CD8-positive, alpha-beta memory T cell (primary cell): ENCODE results near the gene UQCRH. TPM values are rescaled to one million over a fixed set of nuclear protein-coding genes. Genes with fewer than 3 reads are reported as not detected.
A peak's percentile ranks its signal among the peaks of the same experiment; 100 is the strongest.

Source experiments
- CTCF ChIA-PET: fragments of 350-600 bp; sonication (Branson Sonifier 250); formaldehyde crosslinking; loops from one replicate; lab custom pipeline; 2021; ENCODE audit warnings: antibody characterized with exemption; lab: Charles Lee
- POLR2A ChIA-PET: fragments of 350-600 bp; sonication (Branson Sonifier 250); formaldehyde crosslinking; loops from one replicate; lab custom pipeline; 2021; ENCODE audit warnings: antibody characterized with exemption; lab: Charles Lee
- DNase-seq, 5 donors: peaks; one replicate each; pipeline versions ENCODE4 v3.0.0 to v3.0.0-alpha.2; 2020 to 2022; ENCODE audit warnings: mixed read lengths in 1 of 5
- H3K27ac ChIP-seq: one replicate; pipeline ENCODE4 v1.7.0; 2013; ENCODE audit warnings: low read depth, mild to moderate bottlenecking, low read length, moderate library complexity
- H3K27me3 ChIP-seq: 2 replicates; pipeline ENCODE4 v1.7.0; 2013; ENCODE audit warnings: low read length, mild to moderate bottlenecking; ENCODE audit not compliant: insufficient read depth, poor library complexity, severe bottlenecking
- H3K36me3 ChIP-seq: 2 replicates; pipeline ENCODE4 v1.7.0; 2013; ENCODE audit warnings: mild to moderate bottlenecking, low read length, moderate library complexity; ENCODE audit not compliant: insufficient read depth
- H3K4me1 ChIP-seq: 2 replicates; pipeline ENCODE4 v1.7.0; 2013; ENCODE audit warnings: mild to moderate bottlenecking, low read length, moderate library complexity; ENCODE audit not compliant: insufficient read depth
- H3K4me3 ChIP-seq: 2 replicates; pipeline ENCODE4 v1.7.0; 2013; ENCODE audit warnings: mild to moderate bottlenecking, low read length
- H3K9me3 ChIP-seq: 2 replicates; pipeline ENCODE4 v1.7.0; 2013; ENCODE audit warnings: mild to moderate bottlenecking, low read length
- H3K27ac Mint-ChIP-seq, 8 donors: one replicate each; pipeline ENCODE4 v1.8.0; 2020 to 2021; ENCODE audit warnings: mixed read lengths in 8 of 8, mild to moderate bottlenecking in 6 of 8, inconsistent platforms in 3 of 8, moderate library complexity in 3 of 8
- H3K27me3 Mint-ChIP-seq, 2 donors: one replicate each; pipeline ENCODE4 v1.8.0; 2020 to 2021; ENCODE audit warnings: mixed read lengths in 2 of 2, mild to moderate bottlenecking in 1 of 2, moderate library complexity in 1 of 2
- H3K36me3 Mint-ChIP-seq, 3 donors: one replicate each; pipeline ENCODE4 v1.8.0; 2020 to 2021; ENCODE audit warnings: mixed read lengths in 3 of 3, inconsistent platforms in 1 of 3, mild to moderate bottlenecking in 1 of 3
- H3K4me1 Mint-ChIP-seq, 3 donors: one replicate each; pipeline ENCODE4 v1.8.0; 2020 to 2021; ENCODE audit warnings: mixed read lengths in 3 of 3, inconsistent platforms in 1 of 3, mild to moderate bottlenecking in 1 of 3
- H3K4me3 Mint-ChIP-seq, 7 donors: one replicate each; pipeline ENCODE4 v1.8.0; 2020 to 2021; ENCODE audit warnings: mixed read lengths in 7 of 7, mild to moderate bottlenecking in 6 of 7, moderate library complexity in 4 of 7, inconsistent platforms in 2 of 7
- H3K9me3 Mint-ChIP-seq, 5 donors: one replicate each; pipeline ENCODE4 v1.8.0; 2020 to 2022; ENCODE audit warnings: mixed read lengths in 5 of 5, mild to moderate bottlenecking in 3 of 5, moderate library complexity in 2 of 5, inconsistent platforms in 1 of 5
- polyA plus RNA-seq: library from polyadenylated mRNA; unstranded; fragments of 300-500 nt; fragmentation: Illumina TruSeq; gene quantifications from one replicate; pipeline ENCODE4 v1.2.3, GENCODE V29; 2021
- total RNA-seq, 2 experiments: library from RNA; stranded (reverse); gene quantifications; one replicate each; pipeline ENCODE4 v1.2.3, GENCODE V29; 2021

Gene UQCRH
- total RNA-seq (100 to 1,000 TPM; 371 to 394 TPM), polyA plus RNA-seq (278 TPM)

GRCh38 chr1:46303038-46303871, at the start of gene UQCRH, which contains the start of gene LRRC41:
Gene UQCRH, plus strand, starts transcription at chr1:46303698. Its CDS starts 69 bp downstream, at chr1:46303767.
Gene LRRC41, minus strand, starts transcription at chr1:46303616. Its CDS starts 294 bp downstream, at chr1:46303322.
- H3K4me1 Mint-ChIP-seq: peaks cover 41 to 73% (median 51%) of the 10 kb centered on the region in 3 donors
- peak within 1 kb of the TSS; percentile 94 to 99 (median 98) for H3K4me3 Mint-ChIP-seq
- peaks cover 0 to 31% (median 0%) of the 10 kb centered on the region in 3 donors for H3K36me3 Mint-ChIP-seq
- Histone ChIP-seq H3K27ac (peak within 1 kb of the TSS; percentile 91), H3K36me3 (no peaks in the 10 kb centered on the region), H3K27me3 (no peaks in the 10 kb centered on the region), H3K4me3 (peak within 1 kb of the TSS; percentile 94), H3K9me3 (no peaks in the 10 kb centered on the region), H3K4me1 (peaks cover 44% of the 10 kb centered on the region)
- peak within 1 kb of the TSS; percentile 97 to 100 (median 97) for H3K27ac Mint-ChIP-seq
- DNase-seq: peak; percentile 87 to 94 (median 92)
- ChIA-PET POLR2A (interaction anchor here (0.7 to 1.9 kb wide), 5 partner anchors 13 to 301 kb away, joined by 3 to 12 read pairs (median 3); partner anchors contain the start of genes MKNK1, NSUN4 and RAD54L), CTCF (interaction anchor here (1.2 to 2.8 kb wide), 6 partner anchors 13 to 58 kb away, joined by 4 to 21 read pairs (median 5); partner anchors contain the start of genes NSUN4 and RAD54L)
- H3K27me3 Mint-ChIP-seq: no peaks in the 10 kb centered on the region
- H3K9me3 Mint-ChIP-seq: no peaks in the 10 kb centered on the region

- Mint-ChIP-seq H3K9me3 (no peaks in the 10 kb centered on the region), H3K36me3 (peaks cover 0 to 3% (median 0%) of the 10 kb centered on the region in 3 donors), H3K27me3 (peaks cover 0 to under 1% of the 10 kb centered on the region in 2 donors), H3K4me1 (no peaks in the 10 kb centered on the region), H3K4me3 (no peak overlapping the region), H3K27ac (peak overlapping the region in 2 of 8 donors; percentile 70 to 76)
- ChIA-PET CTCF (interaction anchor here (1.0 to 1.3 kb wide), 2 partner anchors 10 to 17 kb away, joined by 3 to 4 read pairs; no protein-coding TSS in a partner anchor), POLR2A (no interaction called here)
- Histone ChIP-seq H3K27ac (no peak overlapping the region), H3K4me3 (no peak overlapping the region), H3K9me3 (no peaks in the 10 kb centered on the region), H3K27me3 (no peaks in the 10 kb centered on the region), H3K36me3 (no peaks in the 10 kb centered on the region), H3K4me1 (no peaks in the 10 kb centered on the region)
- no peak for DNase-seq
Measured at GRCh38 chr1:46254668-46255067, 48.8 kb upstream of the UQCRH start.

- no peaks in the 10 kb centered on the region for H3K4me1 Mint-ChIP-seq
- no peak overlapping the region for H3K27ac Mint-ChIP-seq
- ChIA-PET CTCF (no interaction called here), POLR2A (no interaction called here)
- no peaks in the 10 kb centered on the region for H3K9me3 ChIP-seq
- H3K9me3 Mint-ChIP-seq: no peaks in the 10 kb centered on the region
- no peaks in the 10 kb centered on the region for H3K27me3 ChIP-seq
- H3K27ac ChIP-seq: no peak overlapping the region
- no peak overlapping the region for H3K4me3 ChIP-seq
- H3K36me3 ChIP-seq: no peaks in the 10 kb centered on the region
- DNase-seq: no peak
- no peak overlapping the region for H3K4me3 Mint-ChIP-seq
- H3K36me3 Mint-ChIP-seq: peaks cover 0 to 3% (median 0%) of the 10 kb centered on the region in 3 donors
- peaks cover 0 to 3% of the 10 kb centered on the region in 2 donors for H3K27me3 Mint-ChIP-seq
- H3K4me1 ChIP-seq: no peaks in the 10 kb centered on the region
Measured at GRCh38 chr1:46256523-46256922, 47.0 kb upstream of the UQCRH start.

- H3K4me3 ChIP-seq: no peak overlapping the region
- Mint-ChIP-seq H3K9me3 (no peaks in the 10 kb centered on the region), H3K27ac (no peak overlapping the region), H3K36me3 (no peaks in the 10 kb centered on the region), H3K4me3 (no peak overlapping the region), H3K27me3 (peaks cover 0 to 3% of the 10 kb centered on the region in 2 donors), H3K4me1 (no peaks in the 10 kb centered on the region)
- H3K27me3 ChIP-seq: no peaks in the 10 kb centered on the region
- CTCF ChIA-PET: interaction anchor here (1.2 kb wide), 1 partner anchor 14 kb away, joined by 3 read pairs; no protein-coding TSS in a partner anchor
- no peak overlapping the region for H3K27ac ChIP-seq
- no peaks in the 10 kb centered on the region for H3K4me1 ChIP-seq
- no peaks in the 10 kb centered on the region for H3K36me3 ChIP-seq
- DNase-seq: no peak
- POLR2A ChIA-PET: no interaction called here
- H3K9me3 ChIP-seq: no peaks in the 10 kb centered on the region
Measured at GRCh38 chr1:46262508-46262907, 41.0 kb upstream of the UQCRH start.

GRCh38 chr1:46263146-46263545, 40.4 kb upstream of the UQCRH start:
- CTCF ChIA-PET: interaction anchor here (1.2 kb wide), 1 partner anchor 14 kb away, joined by 3 read pairs; no protein-coding TSS in a partner anchor
- H3K27ac Mint-ChIP-seq: no peak overlapping the region
- no peaks in the 10 kb centered on the region for H3K36me3 ChIP-seq

GRCh38 chr1:46268578-46268977, 34.9 kb upstream of the UQCRH start:
- H3K36me3 Mint-ChIP-seq: peaks cover 0 to 2% (median 0%) of the 10 kb centered on the region in 3 donors
- H3K4me3 Mint-ChIP-seq: no peak overlapping the region
- H3K27ac Mint-ChIP-seq: no peak overlapping the region
- no peaks in the 10 kb centered on the region for H3K36me3 ChIP-seq
- H3K27me3 ChIP-seq: no peaks in the 10 kb centered on the region
- no peak overlapping the region for H3K4me3 ChIP-seq
- no peak for DNase-seq
- ChIA-PET POLR2A (no interaction called here), CTCF (no interaction called here)
- H3K27me3 Mint-ChIP-seq: no peaks in the 10 kb centered on the region
- no peaks in the 10 kb centered on the region for H3K4me1 ChIP-seq
- no peaks in the 10 kb centered on the region for H3K9me3 ChIP-seq
- no peaks in the 10 kb centered on the region for H3K9me3 Mint-ChIP-seq
- H3K27ac ChIP-seq: no peak overlapping the region
- no peaks in the 10 kb centered on the region for H3K4me1 Mint-ChIP-seq

More at GRCh38 chr1:46263146-46263545, 40.4 kb upstream of the UQCRH start:
- no peak overlapping the region for H3K4me3 Mint-ChIP-seq
- no peak overlapping the region for H3K4me3 ChIP-seq
- no peak for DNase-seq
- no peaks in the 10 kb centered on the region for H3K9me3 Mint-ChIP-seq
- H3K36me3 Mint-ChIP-seq: no peaks in the 10 kb centered on the region
- H3K27ac ChIP-seq: no peak overlapping the region
- H3K27me3 ChIP-seq: no peaks in the 10 kb centered on the region
- H3K9me3 ChIP-seq: no peaks in the 10 kb centered on the region
- no peaks in the 10 kb centered on the region for H3K4me1 Mint-ChIP-seq
- H3K27me3 Mint-ChIP-seq: peaks cover 0 to 3% of the 10 kb centered on the region in 2 donors
- POLR2A ChIA-PET: interaction anchor here (0.5 kb wide), 1 partner anchor 11 kb away, joined by 3 read pairs; no protein-coding TSS in a partner anchor
- H3K4me1 ChIP-seq: no peaks in the 10 kb centered on the region

GRCh38 chr1:46274225-46275029, 29.1 kb upstream of the UQCRH start:
- no peaks in the 10 kb centered on the region for H3K36me3 ChIP-seq
- peaks cover 0 to 16% (median 6%) of the 10 kb centered on the region in 3 donors for H3K36me3 Mint-ChIP-seq

More at GRCh38 chr1:46274225-46275029, 29.1 kb upstream of the UQCRH start:
- no peaks in the 10 kb centered on the region for H3K27me3 Mint-ChIP-seq
- no peaks in the 10 kb centered on the region for H3K9me3 ChIP-seq
- H3K27ac Mint-ChIP-seq: peak overlapping the region in 2 of 8 donors; percentile 30 to 39
- H3K4me1 Mint-ChIP-seq: no peaks in the 10 kb centered on the region
- CTCF ChIA-PET: no interaction called here
- DNase-seq: no peak
- no peak overlapping the region for H3K27ac ChIP-seq
- no peak overlapping the region for H3K4me3 Mint-ChIP-seq
- H3K4me3 ChIP-seq: no peak overlapping the region
- POLR2A ChIA-PET: interaction anchor here (0.7 kb wide), 1 partner anchor 11 kb away, joined by 3 read pairs; no protein-coding TSS in a partner anchor
- H3K9me3 Mint-ChIP-seq: no peaks in the 10 kb centered on the region
- no peaks in the 10 kb centered on the region for H3K27me3 ChIP-seq
- no peaks in the 10 kb centered on the region for H3K4me1 ChIP-seq
